Measurements from ENCODE around the gene MAP1LC3B. TPM values are rescaled to one million over a fixed set of nuclear protein-coding genes. Genes with fewer than 3 reads are reported as not detected.
A peak's percentile ranks its signal among the peaks of the same experiment; 100 is the strongest.

The MAP1LC3B gene
- 134 TPM for total RNA-seq
- long read RNA-seq, transcript MAP1LC3B-201 (4 exons, 2,688 nt): major isoform, 327 of 358 reads
- long read RNA-seq, partial matches to known transcripts: 16 of 358 reads
- long read RNA-seq, other reads (novel, unspliced or antisense): 15 of 358 reads

- ATAC-seq (peak; percentile 90), DNase-seq (peak; percentile 98)
- intact Hi-C loops (cut with micrococcal nuclease): no loop called here
Measured at GRCh38 chr16:87391950-87392820, at the start of gene MAP1LC3B. MAP1LC3B (plus strand) TSS chr16:87392336; CDS start chr16:87392428, 92 bp downstream.

- DNase-seq (no peak), ATAC-seq (no peak)
- intact Hi-C loops (cut with micrococcal nuclease): no loop called here
Measured at GRCh38 chr16:87342504-87342903, 49.6 kb upstream of the MAP1LC3B start.

- DNase-seq (no peak), ATAC-seq (no peak)
- intact Hi-C loops (cut with micrococcal nuclease): no loop called here
Measured at GRCh38 chr16:87342978-87343752, 49.0 kb upstream of the MAP1LC3B start.

GRCh38 chr16:87343753-87344050, 48.4 kb upstream of the MAP1LC3B start:
- ATAC-seq (no peak), DNase-seq (no peak)
- intact Hi-C loops (cut with micrococcal nuclease): no loop called here

- intact Hi-C loops (cut with micrococcal nuclease): no loop called here
- no peak for DNase-seq
- ATAC-seq: no peak
Measured at GRCh38 chr16:87344165-87344930, 47.8 kb upstream of the MAP1LC3B start.

GRCh38 chr16:87344931-87345631, 47.1 kb upstream of the MAP1LC3B start:
- intact Hi-C loops (cut with micrococcal nuclease): no loop called here
- DNase-seq (no peak), ATAC-seq (peak; percentile 64)

- ATAC-seq (no peak), DNase-seq (no peak)
- intact Hi-C loops (cut with micrococcal nuclease): no loop called here
Measured at GRCh38 chr16:87345726-87346424, 46.3 kb upstream of the MAP1LC3B start.

- intact Hi-C loops (cut with micrococcal nuclease): no loop called here
- no peak for DNase-seq
- no peak for ATAC-seq
Measured at GRCh38 chr16:87346517-87347060, 45.5 kb upstream of the MAP1LC3B start.

GRCh38 chr16:87347932-87348615, 44.1 kb upstream of the MAP1LC3B start:
- ATAC-seq (no peak), DNase-seq (no peak)

GRCh38 chr16:87348616-87349157, 43.4 kb upstream of the MAP1LC3B start:
- intact Hi-C loops (cut with micrococcal nuclease): no loop called here
- ATAC-seq (no peak), DNase-seq (no peak)

More at GRCh38 chr16:87347932-87348615, 44.1 kb upstream of the MAP1LC3B start:
- intact Hi-C loops (cut with micrococcal nuclease): no loop called here

- intact Hi-C loops (cut with micrococcal nuclease): no loop called here
- no peak for DNase-seq
- ATAC-seq: no peak
Measured at GRCh38 chr16:87350031-87350430, 42.1 kb upstream of the MAP1LC3B start.

- ATAC-seq: peak; percentile 47
- intact Hi-C loops (cut with micrococcal nuclease): no loop called here
- no peak for DNase-seq
Measured at GRCh38 chr16:87350681-87351319, 41.3 kb upstream of the MAP1LC3B start.

GRCh38 chr16:87351320-87351698, 40.8 kb upstream of the MAP1LC3B start:
- peak; percentile 19 for ATAC-seq
- intact Hi-C loops (cut with micrococcal nuclease): no loop called here

GRCh38 chr16:87352818-87353217, 39.3 kb upstream of the MAP1LC3B start:
- DNase-seq (no peak), ATAC-seq (no peak)
- intact Hi-C loops (cut with micrococcal nuclease): no loop called here

More at GRCh38 chr16:87351320-87351698, 40.8 kb upstream of the MAP1LC3B start:
- DNase-seq: no peak

GRCh38 chr16:87353613-87354012, 38.5 kb upstream of the MAP1LC3B start:
- ATAC-seq (no peak), DNase-seq (no peak)
- intact Hi-C loops (cut with micrococcal nuclease): no loop called here

GRCh38 chr16:87356491-87356853, 35.7 kb upstream of the MAP1LC3B start:
- DNase-seq: no peak
- no peak for ATAC-seq

GRCh38 chr16:87358250-87358649, 33.9 kb upstream of the MAP1LC3B start:
- intact Hi-C loops (cut with micrococcal nuclease): no loop called here
- no peak for DNase-seq
- ATAC-seq: no peak

More at GRCh38 chr16:87356491-87356853, 35.7 kb upstream of the MAP1LC3B start:
- intact Hi-C loops (cut with micrococcal nuclease): no loop called here
